ENCODE measurements around the gene RRAS.

Gene RRAS

GRCh38 chr19:49640113-49640898 is at the start of gene RRAS:
Gene RRAS (minus strand): TSS chr19:49640143. CDS start chr19:49640098, 45 bp downstream.
- DNase-seq (ENCODE audit: low read depth in 2 of 2), result peak; percentile 100

DNA sequence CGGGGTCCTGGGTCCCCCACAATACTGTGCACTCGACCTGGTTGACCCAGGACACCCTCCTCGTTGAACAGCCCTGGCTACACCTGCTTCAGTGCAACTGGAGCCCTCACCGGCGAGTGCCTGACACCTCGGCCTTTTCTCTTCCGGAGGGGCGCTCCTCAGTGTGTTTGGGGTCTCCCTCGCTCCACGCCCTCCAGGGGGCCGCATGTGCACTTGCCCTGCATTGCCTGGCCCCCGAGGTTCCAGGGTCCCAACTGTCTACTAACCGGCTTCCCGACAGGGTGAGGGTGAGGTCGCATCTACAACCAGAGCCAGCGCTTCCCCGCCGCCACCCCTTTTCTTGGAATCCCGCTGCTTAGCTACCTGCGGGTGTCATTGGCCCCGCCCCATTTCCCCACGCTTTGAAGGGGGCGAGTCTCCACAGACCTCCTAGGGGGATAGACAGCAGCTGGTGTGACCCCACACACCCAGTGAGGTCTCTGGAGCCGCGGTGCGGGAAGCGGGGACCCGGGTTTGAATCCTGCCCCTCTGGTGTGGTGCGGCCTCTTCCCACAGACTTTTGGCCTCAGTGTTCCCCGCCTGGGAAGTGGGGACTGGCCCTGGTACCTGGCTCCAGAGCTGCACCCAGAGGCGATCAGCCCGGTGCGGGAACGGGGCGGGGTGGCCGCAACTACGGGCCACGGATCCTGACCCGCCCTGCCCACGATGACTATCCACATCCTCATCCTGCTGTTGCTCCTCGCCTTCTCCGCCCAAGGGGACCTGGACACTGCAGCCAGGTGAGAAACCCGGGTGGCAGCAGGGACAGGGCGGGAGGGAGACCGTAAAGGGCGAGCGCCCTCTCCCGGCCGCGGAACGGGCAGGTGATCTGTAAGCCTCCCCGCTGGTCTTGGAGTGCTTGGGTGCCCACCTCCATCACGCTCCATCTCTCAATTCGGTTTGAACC is 49.5 kb upstream of the RRAS start, which contains the start of gene ADM5:
ADM5 (plus strand) TSS at position 462 of the 946 bp plus-strand sequence; CDS start at position 706, 244 bp downstream.
- no peak for DNase-seq (ENCODE audit: low read depth in 2 of 2)

GRCh38 chr19:49688531-49689132 is 48.7 kb upstream of the RRAS start:
- DNase-seq (ENCODE audit: low read depth in 2 of 2), result no peak

GRCh38 chr19:49687566-49688316 is 47.8 kb upstream of the RRAS start:
- DNase-seq (ENCODE audit: low read depth in 2 of 2), result no peak

DNA sequence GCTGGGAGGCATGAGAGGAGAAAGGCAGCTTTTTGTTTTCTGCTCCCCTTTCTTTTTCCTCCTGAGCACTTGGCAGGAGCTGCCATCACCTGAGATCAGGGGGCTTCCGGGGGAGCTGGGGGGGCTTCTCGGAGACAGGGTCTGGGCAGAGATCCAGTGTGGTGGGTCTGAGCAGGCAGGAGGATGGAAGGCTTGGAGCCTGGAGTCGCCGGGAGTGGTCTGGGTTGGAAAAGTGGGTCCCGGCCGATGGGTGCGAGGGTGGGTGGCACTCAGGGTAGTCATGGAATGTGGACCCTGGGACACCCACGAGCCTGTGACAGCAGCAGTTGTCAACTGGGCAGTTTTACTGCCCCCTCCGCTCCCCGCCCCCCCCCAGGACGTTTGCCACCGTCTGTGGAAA is 47.2 kb upstream of the RRAS start:
- no peak for DNase-seq (ENCODE audit: low read depth in 2 of 2)

- no peak for DNase-seq (ENCODE audit: low read depth in 2 of 2)
These were observed 46.7 kb upstream of the RRAS start for GRCh38 chr19:49686503-49687088.

- no peak for DNase-seq (ENCODE audit: low read depth in 2 of 2)
These were observed 45.9 kb upstream of the RRAS start for GRCh38 chr19:49685845-49686332.

- no peak for DNase-seq (ENCODE audit: low read depth in 2 of 2)
These were observed 45.1 kb upstream of the RRAS start for GRCh38 chr19:49684983-49685553.

DNA sequence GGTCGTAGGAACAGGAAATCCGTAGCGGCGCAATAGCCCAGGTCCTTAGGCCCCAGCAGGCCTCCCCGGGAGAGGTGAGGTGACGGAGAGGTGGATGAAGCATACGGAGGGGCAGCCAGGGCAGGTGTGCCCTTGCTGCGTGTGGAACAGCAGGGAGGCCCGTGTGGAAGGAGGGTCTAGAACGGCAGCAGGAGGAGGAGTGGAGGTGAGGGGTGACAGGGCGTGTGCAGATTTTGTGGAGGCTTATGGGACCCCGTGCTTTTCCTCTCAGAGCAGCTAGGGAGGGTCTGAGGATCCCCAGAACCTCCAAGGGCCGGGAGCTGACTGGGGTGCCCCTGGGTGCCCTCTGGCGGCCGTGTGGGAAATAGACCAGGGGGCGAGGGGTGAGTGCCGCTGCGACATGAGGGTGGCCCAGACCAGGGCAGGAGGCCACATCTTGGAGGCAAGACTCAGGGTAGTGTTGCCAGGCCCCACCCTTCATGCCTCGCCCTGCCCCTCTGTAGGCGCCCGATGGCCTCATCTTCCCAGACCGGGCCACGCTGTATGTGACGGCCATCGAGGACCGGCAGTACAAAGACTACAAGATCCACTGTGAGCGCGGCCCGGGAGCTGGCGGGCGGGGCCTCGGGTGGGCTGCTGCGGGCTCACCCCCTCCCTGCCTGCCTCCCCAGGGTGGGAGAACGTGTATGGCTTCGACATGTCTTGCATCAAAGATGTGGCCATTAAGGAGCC is 44.5 kb upstream of the RRAS start:
- no peak for DNase-seq (ENCODE audit: low read depth in 2 of 2)

DNA sequence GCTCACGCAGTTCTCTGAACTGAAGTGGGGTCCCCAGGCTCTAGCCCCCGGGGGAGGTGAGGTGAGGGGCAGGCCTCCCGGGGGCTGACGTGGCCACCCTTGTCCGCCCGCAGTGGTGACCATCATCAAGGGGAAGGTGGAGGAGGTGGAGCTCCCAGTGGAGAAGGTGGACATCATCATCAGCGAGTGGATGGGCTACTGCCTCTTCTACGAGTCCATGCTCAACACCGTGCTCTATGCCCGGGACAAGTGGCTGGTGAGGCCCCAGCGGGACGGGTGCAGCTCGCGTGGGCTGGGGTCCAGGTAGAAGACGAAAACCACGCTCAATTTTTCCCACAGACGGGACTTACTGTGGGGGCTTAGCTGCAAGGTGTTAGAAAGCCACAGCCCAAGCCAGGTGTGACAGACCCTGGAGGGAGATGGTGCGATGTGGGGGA is 43.9 kb upstream of the RRAS start:
- DNase-seq (ENCODE audit: low read depth in 2 of 2), result no peak

GRCh38 chr19:49682274-49682673 is 42.3 kb upstream of the RRAS start:
- no peak for DNase-seq (ENCODE audit: low read depth in 2 of 2)

DNA sequence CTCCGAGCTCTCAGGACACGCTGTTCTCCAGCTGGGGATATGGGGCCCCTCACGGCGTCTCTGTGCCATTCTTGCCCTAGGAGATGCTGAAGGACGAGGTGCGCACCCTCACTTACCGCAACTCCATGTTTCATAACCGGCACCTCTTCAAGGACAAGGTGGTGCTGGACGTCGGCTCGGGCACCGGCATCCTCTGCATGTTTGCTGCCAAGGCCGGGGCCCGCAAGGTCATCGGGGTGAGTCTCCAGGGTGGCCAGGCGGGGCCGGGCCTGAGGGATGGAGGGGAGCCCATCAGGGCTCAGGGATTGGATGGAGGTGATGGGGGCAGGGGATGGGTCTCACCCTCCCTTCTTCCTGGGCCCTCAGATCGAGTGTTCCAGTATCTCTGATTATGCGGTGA is 41.9 kb upstream of the RRAS start:
- no peak for DNase-seq (ENCODE audit: low read depth in 2 of 2)

GRCh38 chr19:49680421-49681351 is 40.7 kb upstream of the RRAS start:
- peak; percentile 96 to 97 for DNase-seq (ENCODE audit: low read depth in 2 of 2)

DNA sequence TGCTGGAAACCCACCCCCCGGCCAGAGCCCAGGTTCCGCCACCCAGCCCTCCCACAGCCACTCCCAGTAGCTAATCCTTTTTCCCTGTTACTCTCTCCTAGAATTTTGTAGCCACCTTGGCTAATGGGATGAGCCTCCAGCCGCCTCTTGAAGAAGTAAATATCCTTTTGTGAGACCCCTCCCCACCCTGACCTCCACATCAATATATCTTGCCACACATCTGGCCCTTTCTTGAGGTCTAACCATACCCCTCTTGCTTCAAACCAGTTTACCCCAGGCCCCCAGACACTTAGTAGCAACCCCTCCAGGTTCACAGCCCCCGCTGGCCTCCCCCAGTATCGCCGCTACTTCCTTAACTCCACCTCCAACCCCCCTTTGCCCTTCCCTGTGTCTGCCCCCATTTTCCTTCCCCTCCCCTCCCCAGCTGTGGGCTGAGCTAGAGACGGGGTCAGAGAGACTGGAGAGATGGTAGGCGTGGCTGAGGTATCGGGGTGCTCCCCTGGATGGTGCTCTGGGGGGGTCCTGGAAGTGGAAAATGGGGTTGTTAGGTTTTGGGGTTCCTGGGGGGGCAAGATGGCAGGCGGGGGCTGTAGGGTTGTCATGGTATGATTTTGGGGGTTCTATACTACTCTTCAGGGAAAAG is 39.9 kb upstream of the RRAS start:
- no peak for DNase-seq (ENCODE audit: low read depth in 2 of 2)

DNA sequence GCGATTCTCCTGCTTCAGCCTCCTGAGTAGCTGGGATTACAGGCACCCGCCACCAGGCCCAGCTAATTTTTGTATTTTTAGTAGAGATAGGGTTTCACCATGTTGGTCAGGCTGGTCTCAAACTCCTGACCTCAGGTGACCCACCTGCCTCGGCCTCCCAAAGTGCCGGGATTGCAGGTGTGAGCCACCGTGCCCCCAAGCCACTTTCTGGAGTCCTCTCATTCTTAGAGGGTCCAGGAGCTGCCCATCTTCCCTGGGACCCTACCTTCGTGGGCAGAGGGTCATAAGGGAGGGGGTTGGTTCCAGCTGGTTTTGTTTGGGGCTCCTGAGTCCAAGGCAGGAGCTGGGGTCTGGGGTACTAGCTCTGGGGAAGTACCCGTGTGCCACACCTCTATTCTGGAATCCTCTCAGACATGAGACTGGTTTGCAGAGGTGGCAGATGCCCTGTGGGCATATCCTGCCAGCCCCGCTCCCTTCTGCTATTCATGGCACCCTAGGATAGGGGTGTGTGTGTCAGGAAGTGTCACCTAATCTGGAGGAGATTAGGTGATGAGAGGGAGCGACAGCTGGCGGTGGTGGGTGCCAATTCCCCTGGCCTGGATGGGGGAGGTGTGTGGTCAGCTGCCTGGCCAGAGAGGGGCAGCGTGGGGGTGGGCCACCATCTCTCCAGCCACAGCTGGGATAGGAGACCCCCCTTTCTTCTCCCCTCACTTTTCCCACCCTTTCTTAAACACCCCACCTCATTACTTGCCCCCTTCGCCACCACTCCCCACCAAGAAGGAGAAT is 39.2 kb upstream of the RRAS start:
- no peak for DNase-seq (ENCODE audit: low read depth in 2 of 2)

GRCh38 chr19:49677901-49678674 is 38.1 kb upstream of the RRAS start:
- DNase-seq (ENCODE audit: low read depth in 2 of 2), result peak; percentile 66 to 71
